LHCN-M2 (cell line): ENCODE results near the gene SRPK2. TPM values are rescaled to one million over a fixed set of nuclear protein-coding genes. Genes with fewer than 3 reads are reported as not detected.
A peak's percentile ranks its signal among the peaks of the same experiment; 100 is the strongest.

Source experiments
- DNase-seq: peaks from one replicate; pipeline ENCODE4 v3.0.0-alpha.2; 2012; ENCODE audit warnings: low read depth
- total RNA-seq: library from RNA; depleted of rRNA; stranded (reverse); fragments of >200 nt; gene quantifications from 2 replicates; pipeline ENCODE4 v1.2.3, GENCODE V29; 2014; rRNA removed

The SRPK2 gene
- total RNA-seq, 1 experiment from 2014 or later = 47.2 TPM

- no peak for DNase-seq
Measured at GRCh38 chr7:105101864-105102263, 286.9 kb downstream of the SRPK2 start.

- DNase-seq = peak; percentile 26
Measured at GRCh38 chr7:105098863-105099515, 289.7 kb downstream of the SRPK2 start.

- DNase-seq = peak; percentile 87
Measured at GRCh38 chr7:105097619-105098018, 291.1 kb downstream of the SRPK2 start.

- no peak for DNase-seq
Measured at GRCh38 chr7:105096306-105096705, 292.4 kb downstream of the SRPK2 start.

- DNase-seq = no peak
Measured at GRCh38 chr7:105094966-105095365, 293.8 kb downstream of the SRPK2 start.

- no peak for DNase-seq
Measured at GRCh38 chr7:105088456-105088855, 300.3 kb downstream of the SRPK2 start.

GRCh38 chr7:105087981-105088380 lies 300.7 kb downstream of the SRPK2 start:
- no peak for DNase-seq

- DNase-seq = no peak
Measured at GRCh38 chr7:105086850-105087249, 301.9 kb downstream of the SRPK2 start.

GRCh38 chr7:105084581-105084980 lies 304.1 kb downstream of the SRPK2 start:
- peak; percentile 47 for DNase-seq

- DNase-seq = no peak
Measured at GRCh38 chr7:105079348-105079747, 309.4 kb downstream of the SRPK2 start.

- DNase-seq = no peak
Measured at GRCh38 chr7:105073143-105073542, 315.6 kb downstream of the SRPK2 start.

- no peak for DNase-seq
Measured at GRCh38 chr7:105068886-105069285, 319.8 kb downstream of the SRPK2 start.

GRCh38 chr7:105067691-105068090 lies 321.0 kb downstream of the SRPK2 start:
- DNase-seq = no peak

Other genes starting within 250 kb of the SRPK2 start
- gene PUS7, start 133.3 kb upstream of the SRPK2 start, total RNA-seq = 32.6 and 36.7 TPM in 2 replicates
- gene RINT1, start 143.3 kb upstream of the SRPK2 start, total RNA-seq = 21.7 and 23.8 TPM in 2 replicates
- gene EFCAB10, start 192.6 kb upstream of the SRPK2 start, total RNA-seq = not detected in 2 replicates